ENCODE results near the gene FNBP1. TPM values are rescaled to one million over a fixed set of nuclear protein-coding genes. Genes with fewer than 3 reads are reported as not detected.

The FNBP1 gene
- total and polyA plus RNA-seq, 9 donors, result 15.0 to 28.4 (median 18.2) TPM

DNA sequence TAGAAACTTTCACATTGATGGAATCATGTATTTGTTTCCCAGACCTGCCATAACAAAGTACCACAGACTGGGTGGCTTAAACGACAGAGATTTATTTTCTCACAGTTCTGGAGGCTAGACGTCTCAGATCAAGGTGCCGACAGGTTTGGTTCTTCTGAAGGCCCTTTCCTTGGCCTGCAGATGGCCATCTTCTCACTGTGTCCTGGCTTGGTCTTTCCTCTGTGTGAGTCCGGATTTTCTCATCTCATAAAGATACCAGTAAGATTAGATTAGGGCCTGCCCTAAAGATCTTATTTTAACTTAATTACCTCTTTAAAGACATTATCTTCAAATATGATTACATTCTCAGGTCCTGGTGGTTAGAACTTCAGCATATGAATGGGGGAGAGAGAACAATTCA, 201.9 kb downstream of the FNBP1 start:
- Histone ChIP-seq H3K4me1 (ENCODE audit: control insufficient read depth, insufficient read depth, low read length) (peaks cover 6% of the 10 kb centered on the region), H3K4me3 (ENCODE audit: low read length) (no peak overlapping the region), H3K27me3 (ENCODE audit: control insufficient read depth, insufficient read depth, low read length) (no peaks in the 10 kb centered on the region), H3K27ac (ENCODE audit: low read length) (no peak overlapping the region), H3K36me3 (ENCODE audit: control insufficient read depth, insufficient read depth, low read length) (peaks cover 9% of the 10 kb centered on the region), H3K9me3 (replicated peaks; ENCODE audit: control insufficient read depth, low read depth, low read length) (no peaks in the 10 kb centered on the region)
- WGBS (ENCODE audit: insufficient coverage), result 84% methylated on average over 3 of the region's 4 CpGs
- no peak for DNase-seq

DNA sequence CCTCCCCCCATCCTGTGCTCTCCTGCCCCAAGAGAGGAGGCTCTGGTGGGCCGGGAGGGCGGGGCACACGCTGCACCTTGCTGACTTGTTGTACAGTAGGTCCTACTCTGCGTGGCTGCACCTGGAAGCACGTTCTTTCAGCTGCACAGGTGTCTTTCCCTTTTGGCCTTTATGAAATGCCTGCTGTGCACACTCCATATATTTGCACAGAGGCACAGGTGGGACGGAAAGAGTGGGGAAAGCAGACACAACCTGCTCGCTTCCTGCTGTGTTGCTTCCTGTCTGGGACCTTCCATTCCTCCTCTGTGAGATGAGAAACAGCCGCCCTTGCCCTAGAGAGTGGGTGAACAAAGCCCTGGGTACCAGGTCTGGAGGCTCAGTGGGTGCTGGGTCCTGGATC, 203.0 kb downstream of the FNBP1 start:
- no peak overlapping the region for H3K4me3 ChIP-seq (ENCODE audit: low read length)
- H3K9me3 ChIP-seq (replicated peaks; ENCODE audit: control insufficient read depth, low read depth, low read length), result no peaks in the 10 kb centered on the region
- peaks cover 9% of the 10 kb centered on the region for H3K36me3 ChIP-seq (ENCODE audit: control insufficient read depth, insufficient read depth, low read length)
- 84% methylated on average over 6 of the region's 8 CpGs for WGBS (ENCODE audit: insufficient coverage)
- H3K27ac ChIP-seq (ENCODE audit: low read length), result no peak overlapping the region
- no peak for DNase-seq
- peaks cover 9% of the 10 kb centered on the region for H3K4me1 ChIP-seq (ENCODE audit: control insufficient read depth, insufficient read depth, low read length)
- no peaks in the 10 kb centered on the region for H3K27me3 ChIP-seq (ENCODE audit: control insufficient read depth, insufficient read depth, low read length)

DNA sequence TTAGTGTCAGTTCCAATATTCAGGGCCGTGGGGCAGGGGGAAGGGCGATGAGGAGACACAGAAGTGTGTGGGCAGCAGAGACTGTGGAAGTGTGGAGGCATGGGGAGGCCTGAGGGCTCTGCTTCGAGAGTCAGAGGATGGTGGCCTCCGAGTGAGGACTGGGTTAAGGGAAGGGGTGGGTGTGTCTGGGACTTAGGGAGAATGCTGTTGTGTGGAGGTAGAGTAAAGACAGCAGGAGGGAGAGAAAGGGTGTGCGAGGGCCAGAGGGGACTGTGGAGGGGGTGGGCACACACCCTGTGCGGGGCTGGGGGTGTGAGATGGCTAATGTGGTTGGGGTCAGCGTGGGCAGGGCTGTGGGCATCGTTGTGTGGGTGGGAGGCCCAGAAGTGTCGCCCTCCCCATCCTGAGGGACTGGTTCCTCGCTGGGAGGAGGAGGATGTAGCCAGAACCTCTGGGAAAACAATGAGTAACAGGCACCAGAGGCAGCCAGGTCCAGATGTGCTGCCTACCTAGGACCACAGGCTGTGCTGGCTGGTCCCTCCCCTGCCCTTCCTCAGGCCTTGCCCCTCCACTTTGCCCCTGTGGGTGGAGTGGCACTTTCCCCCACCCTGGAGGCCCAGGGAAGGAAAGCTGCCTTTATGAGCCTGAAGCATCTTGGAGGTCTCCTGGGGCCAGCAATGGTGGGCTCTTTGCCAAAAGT, 203.5 kb downstream of the FNBP1 start:
- Histone ChIP-seq H3K36me3 (ENCODE audit: control insufficient read depth, insufficient read depth, low read length) (peaks cover 9% of the 10 kb centered on the region), H3K9me3 (replicated peaks; ENCODE audit: control insufficient read depth, low read depth, low read length) (no peaks in the 10 kb centered on the region), H3K4me3 (ENCODE audit: low read length) (no peak overlapping the region), H3K27me3 (ENCODE audit: control insufficient read depth, insufficient read depth, low read length) (no peaks in the 10 kb centered on the region), H3K4me1 (ENCODE audit: control insufficient read depth, insufficient read depth, low read length) (peaks cover 9% of the 10 kb centered on the region), H3K27ac (ENCODE audit: low read length) (no peak overlapping the region)
- 62% methylated on average over 9 of the region's 10 CpGs for WGBS (ENCODE audit: insufficient coverage)
- DNase-seq, result no peak

- no peaks in the 10 kb centered on the region for H3K27me3 ChIP-seq (ENCODE audit: control insufficient read depth, insufficient read depth, low read length)
- WGBS (ENCODE audit: insufficient coverage), result 78% methylated on average over 10 of the region's 12 CpGs
Observed at GRCh38 chr9:129838707-129839259, 204.2 kb downstream of the FNBP1 start.

More at GRCh38 chr9:129838707-129839259, 204.2 kb downstream of the FNBP1 start:
- Histone ChIP-seq H3K9me3 (replicated peaks; ENCODE audit: control insufficient read depth, low read depth, low read length) (no peaks in the 10 kb centered on the region), H3K4me1 (ENCODE audit: control insufficient read depth, insufficient read depth, low read length) (peaks cover 12% of the 10 kb centered on the region), H3K27ac (ENCODE audit: low read length) (no peak overlapping the region), H3K4me3 (ENCODE audit: low read length) (no peak overlapping the region), H3K36me3 (ENCODE audit: control insufficient read depth, insufficient read depth, low read length) (peaks cover 9% of the 10 kb centered on the region)
- no peak for DNase-seq

Other genes with a start within 250 kb of the FNBP1 start
- gene TOR1B, start 240.0 kb downstream of the FNBP1 start, total RNA-seq, result 16.3 TPM
- 10 to 100 TPM; 12.3 to 21.5 (median 14.9) TPM for gene TOR1B, start 240.0 kb downstream of the FNBP1 start, polyA plus RNA-seq (ENCODE audit: insufficient read depth in 1 of 8, insufficient read length in 8 of 8, low replicate concordance in 1 of 8)
- gene TOR1A, start 219.1 kb downstream of the FNBP1 start, total RNA-seq, result 14.9 TPM
- 10 to 100 TPM; 22.2 to 31.8 (median 24.4) TPM for gene TOR1A, start 219.1 kb downstream of the FNBP1 start, polyA plus RNA-seq (ENCODE audit: insufficient read depth in 1 of 8, insufficient read length in 8 of 8, low replicate concordance in 1 of 8)
- gene C9orf78, start 207.9 kb downstream of the FNBP1 start, total RNA-seq, result 36.2 TPM
- 10 to 100 TPM; 46.6 to 62.3 (median 50.7) TPM for gene C9orf78, start 207.9 kb downstream of the FNBP1 start, polyA plus RNA-seq (ENCODE audit: insufficient read depth in 1 of 8, insufficient read length in 8 of 8, low replicate concordance in 1 of 8)
- 6.0 TPM for gene USP20, start 207.7 kb downstream of the FNBP1 start, total RNA-seq
- gene USP20, start 207.7 kb downstream of the FNBP1 start, polyA plus RNA-seq (ENCODE audit: insufficient read depth in 1 of 8, insufficient read length in 8 of 8, low replicate concordance in 1 of 8), result 10 to 100 TPM; 11.9 to 16.5 (median 14.0) TPM
- 17.9 TPM for gene GPR107, start 10.7 kb upstream of the FNBP1 start, total RNA-seq
- 10 to 100 TPM; 28.9 to 42.1 (median 36.4) TPM for gene GPR107, start 10.7 kb upstream of the FNBP1 start, polyA plus RNA-seq (ENCODE audit: insufficient read depth in 1 of 8, insufficient read length in 8 of 8, low replicate concordance in 1 of 8)
- gene NCS1, start 129.2 kb upstream of the FNBP1 start, total RNA-seq, result 30.4 TPM
- 10 to 100 TPM; 39.0 to 68.4 (median 61.6) TPM for gene NCS1, start 129.2 kb upstream of the FNBP1 start, polyA plus RNA-seq (ENCODE audit: insufficient read depth in 1 of 8, insufficient read length in 8 of 8, low replicate concordance in 1 of 8)
- gene HMCN2, start 222.6 kb upstream of the FNBP1 start, total RNA-seq, result 3.4 TPM
- 1 to 10 TPM; 2.8 to 7.7 (median 4.7) TPM for gene HMCN2, start 222.6 kb upstream of the FNBP1 start, polyA plus RNA-seq (ENCODE audit: insufficient read depth in 1 of 8, insufficient read length in 8 of 8, low replicate concordance in 1 of 8)